Stimulated activated CD4-positive, alpha-beta T cell treated with anti-CD3 and anti-CD28 coated beads, Interleukin-15, amount 100 ng/mL, for 24 hours (primary cell): ENCODE results near the gene TNFRSF13B.
"Not testable (repeated sequence)": the region's sequence is repeated elsewhere in the genome, so short reads cannot be mapped to it uniquely, and the experiment has no call there.

Experiments
- DNase-seq: peaks from one replicate; pipeline ENCODE4 v3.0.0-alpha.2; 2020

TNFRSF13B gene

DNA sequence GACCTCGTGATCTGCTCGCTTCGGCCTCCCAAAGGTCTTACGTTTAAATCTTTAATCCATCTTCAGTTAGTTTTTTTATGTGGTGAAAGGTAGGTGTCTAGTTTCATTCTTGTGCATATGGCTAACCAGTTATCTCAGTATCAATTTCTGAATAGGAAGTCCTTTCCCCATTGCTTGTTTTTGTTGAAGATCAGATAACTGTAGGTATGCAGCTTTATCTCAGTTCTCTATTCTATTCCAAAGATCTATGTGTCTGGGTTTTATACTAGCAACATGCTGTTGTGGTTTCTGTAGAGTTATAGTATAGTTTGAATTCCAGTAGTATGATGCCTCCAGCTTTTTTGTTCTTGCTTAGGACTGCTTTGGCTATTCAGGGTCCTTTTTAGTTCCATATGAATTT lies 65.2 kb downstream of the TNFRSF13B start:
- DNase-seq = no peak

DNA sequence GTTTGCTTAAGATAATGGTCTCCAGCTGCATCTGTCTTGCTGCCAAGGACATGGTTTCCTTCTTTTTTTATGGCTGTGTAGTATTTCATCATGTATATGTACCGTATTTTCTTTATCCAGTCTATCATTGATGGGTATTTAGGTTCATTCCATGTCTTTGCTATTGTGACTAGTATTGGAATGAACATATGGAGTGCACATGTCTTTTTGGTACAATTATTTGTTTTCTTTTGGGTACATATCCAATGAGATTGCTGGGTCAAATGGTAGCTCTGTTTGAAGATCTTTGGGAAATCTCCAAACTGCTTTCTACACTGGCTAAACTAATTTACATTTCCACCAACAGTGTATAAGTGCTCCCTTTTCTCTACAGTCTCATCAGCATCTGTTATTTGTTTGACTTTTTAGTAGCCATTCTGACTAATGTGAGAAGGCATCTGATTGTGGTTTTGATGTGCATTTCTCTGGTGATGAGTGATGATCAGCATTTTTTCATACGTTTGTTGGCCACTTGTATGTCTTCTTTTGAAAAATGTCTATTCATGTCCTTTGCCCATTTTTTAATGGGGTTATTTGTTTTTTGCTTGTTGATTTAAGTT lies 66.2 kb downstream of the TNFRSF13B start:
- DNase-seq = no peak

DNA sequence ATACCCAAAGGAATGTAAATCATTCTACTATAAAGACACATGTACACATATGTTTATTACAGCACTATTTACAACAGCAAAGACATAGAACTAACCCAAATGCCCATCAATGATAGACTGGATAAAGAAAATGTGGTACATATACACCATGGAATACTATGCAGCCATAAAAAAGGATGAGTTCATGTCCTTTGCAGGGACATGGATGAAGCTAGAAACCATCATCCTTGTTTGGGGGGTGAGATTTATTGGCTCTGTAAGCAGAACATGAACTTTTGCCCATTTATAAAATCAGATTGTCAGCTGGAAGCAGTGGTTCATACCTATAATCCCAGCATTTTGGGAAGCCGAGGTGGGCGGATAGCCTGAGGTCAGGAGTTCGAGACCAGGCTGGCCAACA lies 68.8 kb downstream of the TNFRSF13B start:
- not testable (repeated sequence) for DNase-seq

DNA sequence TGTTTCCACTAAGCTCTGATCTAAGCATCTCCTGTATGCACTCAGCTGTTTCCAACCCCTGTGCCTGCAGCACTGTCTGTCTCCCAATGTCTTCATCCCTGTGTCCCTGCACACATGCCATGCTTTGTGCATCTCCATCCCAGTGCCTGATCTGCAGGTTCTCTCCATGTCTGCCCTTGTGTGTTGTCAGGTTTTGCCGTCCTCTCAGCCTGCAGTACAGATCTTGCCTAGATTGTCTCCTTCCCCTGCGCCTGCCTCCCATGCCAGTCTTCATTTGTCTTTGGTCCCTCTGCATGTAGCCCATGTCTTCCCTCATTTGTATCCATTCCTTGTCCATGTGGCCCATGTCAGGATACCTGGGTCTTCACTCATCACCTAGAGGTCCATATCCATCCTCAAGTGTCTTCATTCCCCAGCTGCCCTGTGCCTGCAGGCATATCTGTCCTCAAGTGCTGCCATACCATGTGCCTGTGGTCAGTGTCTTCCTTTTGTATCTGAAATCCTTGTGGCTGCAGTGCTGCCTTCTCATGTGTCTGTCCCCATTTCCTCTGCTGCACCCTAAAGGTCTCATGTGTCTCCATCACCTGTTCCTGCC lies 71.5 kb downstream of the TNFRSF13B start:
- DNase-seq = no peak

DNA sequence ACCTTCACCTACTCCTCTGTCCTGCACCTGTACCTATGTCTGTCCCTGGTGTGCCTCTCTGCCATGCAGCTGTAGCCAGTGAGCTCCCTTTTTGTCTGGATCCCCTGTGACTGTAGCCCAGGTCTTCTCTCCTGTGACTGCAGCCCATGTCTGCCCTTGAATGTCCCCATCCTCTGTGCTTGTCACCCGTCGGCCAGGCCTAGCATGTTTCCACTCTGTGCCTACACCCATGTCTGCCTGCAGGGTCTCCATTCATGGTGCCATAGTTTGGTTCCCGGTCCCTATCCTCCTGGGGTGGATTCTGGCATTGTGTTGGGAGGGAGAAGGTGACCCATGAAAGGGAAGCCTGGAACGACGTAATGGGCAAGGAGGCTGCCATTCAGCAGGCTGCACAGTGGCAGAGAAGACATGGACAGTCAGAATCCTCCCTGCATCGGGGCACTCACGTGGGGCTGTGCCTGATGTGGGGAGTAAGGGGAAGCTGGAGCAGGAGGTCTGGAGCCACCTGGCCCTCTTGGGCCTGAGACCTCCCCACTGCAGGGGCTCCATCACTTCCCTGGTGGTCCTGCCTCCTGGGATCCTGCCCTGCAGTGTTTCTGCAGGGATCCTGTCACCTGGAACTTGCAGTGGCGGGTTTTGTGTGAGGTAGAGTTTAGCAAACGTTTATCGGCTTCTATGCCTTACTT lies 74.6 kb downstream of the TNFRSF13B start:
- DNase-seq = not testable (repeated sequence)

DNA sequence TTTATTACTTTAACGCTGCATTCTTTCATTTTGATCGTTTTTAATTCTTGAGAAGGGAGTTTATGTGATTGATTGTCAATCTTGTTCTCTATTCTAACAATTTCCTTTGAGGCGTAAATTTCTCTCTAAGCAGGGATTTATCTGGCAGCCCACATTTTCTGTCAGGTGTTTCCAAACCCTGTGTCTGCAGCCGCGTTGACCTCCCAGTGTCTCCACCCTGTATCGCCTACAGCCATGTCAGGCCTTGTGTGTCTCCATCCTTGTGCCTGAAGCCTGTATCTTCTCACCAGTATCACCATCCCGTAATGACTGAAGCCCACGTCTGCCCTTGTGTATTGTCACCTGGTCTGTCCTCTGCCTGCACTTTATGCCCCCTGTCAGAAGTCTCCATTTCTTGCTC lies 75.7 kb downstream of the TNFRSF13B start:
- not testable (repeated sequence) for DNase-seq

DNA sequence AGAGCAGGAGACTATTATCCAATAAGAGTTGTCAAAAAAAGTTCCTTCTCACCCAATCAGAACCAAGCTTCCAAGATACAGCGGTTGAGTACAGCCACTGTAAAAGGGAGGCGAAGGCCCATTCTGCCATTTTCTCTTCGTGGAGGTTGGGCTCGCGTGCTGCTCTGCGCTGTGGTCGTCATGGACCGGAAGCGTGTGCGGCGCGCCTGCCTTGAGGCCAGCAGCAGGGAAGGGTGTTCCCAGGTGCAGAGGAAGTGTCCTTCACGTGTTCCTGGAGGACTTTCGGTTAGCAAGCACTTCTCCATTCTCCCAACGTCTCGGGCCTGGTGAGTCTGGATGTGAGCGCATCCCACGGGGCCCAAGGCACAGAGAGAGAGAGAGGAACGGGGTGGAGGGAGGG lies 78.4 kb downstream of the TNFRSF13B start:
- not testable (repeated sequence) for DNase-seq

DNA sequence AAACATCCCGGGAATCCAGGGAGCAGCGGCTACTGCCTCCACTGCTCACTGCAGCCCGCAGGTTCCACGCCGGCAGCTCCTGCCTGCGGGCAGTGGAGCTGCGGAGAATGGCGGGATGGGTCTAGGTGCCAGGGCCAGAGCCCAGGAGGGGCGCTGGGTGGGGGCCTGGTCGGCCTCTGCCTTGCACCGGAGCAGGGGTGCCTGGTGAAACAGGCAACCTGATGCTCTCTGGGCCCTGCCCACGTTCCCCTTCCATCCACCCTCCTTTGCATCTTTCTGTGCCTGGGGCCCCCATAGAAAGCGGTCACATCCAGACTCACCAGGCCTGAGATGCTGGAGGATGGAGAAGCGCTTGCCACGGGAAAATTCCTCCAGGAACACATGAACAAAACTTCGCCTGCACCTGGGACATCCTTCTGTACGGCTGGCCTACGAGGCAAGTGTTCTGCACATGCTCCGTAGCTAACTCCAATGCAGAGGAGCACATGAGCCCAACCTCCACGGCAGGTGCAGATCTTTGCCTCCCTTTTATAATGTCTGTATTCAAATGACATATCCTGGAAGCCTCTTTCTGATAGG lies 79.0 kb downstream of the TNFRSF13B start:
- DNase-seq = not testable (repeated sequence)

DNA sequence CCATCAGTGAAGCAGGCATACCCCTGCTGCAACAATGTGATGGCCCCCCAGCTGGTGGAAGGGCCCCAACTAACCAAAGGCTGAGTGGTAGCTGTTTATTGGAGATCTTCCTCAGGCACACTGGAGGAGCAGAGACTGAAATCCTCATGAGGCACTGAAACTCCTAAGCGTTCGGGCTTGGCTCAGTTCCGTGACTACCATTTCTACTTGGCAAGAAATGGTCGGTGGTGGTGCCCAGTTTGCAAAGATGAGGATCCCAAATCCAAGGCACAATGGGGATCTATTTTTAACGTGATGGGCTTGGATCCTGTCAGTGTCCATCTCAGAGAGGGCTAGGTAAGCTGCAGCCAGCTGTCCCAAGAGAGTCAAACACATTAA lies 82.8 kb downstream of the TNFRSF13B start:
- no peak for DNase-seq
